NB4 (cell line): ENCODE results near the gene PELI2.

Source experiments
- CTCF ChIP-seq: IDR thresholded peaks from one replicate; pipeline ENCODE4 v1.5.1; 2012; ENCODE audit warnings: low read depth, low read length
- POLR2A ChIP-seq: IDR thresholded peaks from 2 replicates; pipeline ENCODE4 v1.6.1; 2011; ENCODE audit warnings: mild to moderate bottlenecking; ENCODE audit not compliant: insufficient read length; ENCODE audit errors: extremely low read depth

- TF ChIP-seq POLR2A (no peak), CTCF (no peak)
Observed at GRCh38 chr14:56085471-56085870, 32.7 kb upstream of the PELI2 start.
